WTC11 (cell line): Measurements from ENCODE around the gene GP9. TPM values are rescaled to one million over a fixed set of nuclear protein-coding genes. Genes with fewer than 3 reads are reported as not detected.

Experiments
- ATAC-seq: fragments of 200-7000 bp; cut with Tn5 transposase; 2 replicates; pipeline ENCODE4 v1.10.0; 2021; ENCODE audit warnings: mild to moderate bottlenecking, moderate library complexity
- CTCF ChIA-PET: fragments of 300-600 bp; sonication (Branson Sonifier 250); formaldehyde crosslinking; loops from one replicate; lab custom pipeline; 2021; ENCODE audit warnings: antibody characterized with exemption; lab: Charles Lee
- POLR2A ChIA-PET: fragments of 350-600 bp; sonication (Branson Sonifier 250); formaldehyde crosslinking; loops from one replicate; lab custom pipeline; 2021; ENCODE audit warnings: antibody characterized with exemption; lab: Charles Lee
- DNase-seq: peaks from one replicate; pipeline ENCODE4 v3.0.0; 2021; ENCODE audit warnings: low spot score
- H3K27ac Mint-ChIP-seq: 2 replicates; pipeline ENCODE4 v1.8.0; 2021; ENCODE audit warnings: mixed read lengths
- H3K27me3 Mint-ChIP-seq: 2 replicates; pipeline ENCODE4 v1.8.0; 2021; ENCODE audit warnings: low read depth, mild to moderate bottlenecking, moderate library complexity, mixed read lengths
- H3K36me3 Mint-ChIP-seq: 2 replicates; pipeline ENCODE4 v1.8.0; 2021; ENCODE audit warnings: mixed read lengths
- H3K4me1 Mint-ChIP-seq: 2 replicates; pipeline ENCODE4 v1.8.0; 2022; ENCODE audit warnings: mixed read lengths
- H3K4me3 Mint-ChIP-seq: 2 replicates; pipeline ENCODE4 v1.8.0; 2021; ENCODE audit warnings: mild to moderate bottlenecking, moderate library complexity, mixed read lengths
- H3K9me3 Mint-ChIP-seq: 2 replicates; pipeline ENCODE4 v1.8.0; 2021; ENCODE audit warnings: mixed read lengths
- AFF4 ChIP-seq: sonication (generic); formaldehyde crosslinking; IDR thresholded peaks from 2 replicates; pipeline ENCODE4 v1.8.1; 2023; ENCODE audit warnings: mild to moderate bottlenecking, missing genetic modification reagents, borderline replicate concordance
- ATF1 ChIP-seq: sonication (generic); formaldehyde crosslinking; IDR thresholded peaks from 2 replicates; pipeline ENCODE4 v1.8.1; 2023; ENCODE audit warnings: mild to moderate bottlenecking, moderate library complexity, missing genetic modification reagents
- ATF3 ChIP-seq: sonication (generic); formaldehyde crosslinking; conservative IDR thresholded peaks from 2 replicates; pipeline ENCODE4 v1.8.1; 2022; ENCODE audit warnings: mild to moderate bottlenecking, missing genetic modification reagents
- CREM ChIP-seq: sonication (generic); formaldehyde crosslinking; IDR thresholded peaks from 2 replicates; pipeline ENCODE4 v1.8.1; 2022; ENCODE audit warnings: mild to moderate bottlenecking, missing genetic modification reagents, moderate library complexity
- ETV6 ChIP-seq: sonication (generic); formaldehyde crosslinking; IDR thresholded peaks from 2 replicates; pipeline ENCODE4 v1.8.1; 2022; ENCODE audit warnings: mild to moderate bottlenecking, missing genetic modification reagents
- FOXJ3 ChIP-seq: sonication (generic); formaldehyde crosslinking; IDR thresholded peaks from 2 replicates; pipeline ENCODE4 v1.9.0; 2021; ENCODE audit warnings: missing genetic modification reagents, mild to moderate bottlenecking, borderline replicate concordance
- GRHL2 ChIP-seq: fragments of 250-450 bp; sonication (Bioruptor Pico); IDR thresholded peaks from 2 replicates; pipeline ENCODE4 v1.8.0; 2022; ENCODE audit warnings: mild to moderate bottlenecking, moderate library complexity; ENCODE audit not compliant: insufficient replicate concordance, severe bottlenecking
- HMGA2 ChIP-seq: fragments of 250-450 bp; sonication (Bioruptor Pico); IDR thresholded peaks from 2 replicates; pipeline ENCODE4 v1.4.0; 2021; ENCODE audit warnings: mild to moderate bottlenecking, moderate library complexity
- JUN ChIP-seq: sonication (generic); formaldehyde crosslinking; IDR thresholded peaks from 2 replicates; pipeline ENCODE4 v1.8.0; 2023; ENCODE audit warnings: mild to moderate bottlenecking, missing genetic modification reagents
- NFATC4 ChIP-seq: fragments of 250-450 bp; sonication (Bioruptor Pico); IDR thresholded peaks from 2 replicates; pipeline ENCODE4 v1.9.0; 2021; ENCODE audit warnings: mild to moderate bottlenecking
- SOX15 ChIP-seq: fragments of 250-450 bp; sonication (Bioruptor Pico); IDR thresholded peaks from 2 replicates; pipeline ENCODE4 v1.9.0; 2021; ENCODE audit warnings: mild to moderate bottlenecking
- SP1 ChIP-seq: sonication (generic); formaldehyde crosslinking; conservative IDR thresholded peaks from 2 replicates; pipeline ENCODE4 v1.8.1; 2022; ENCODE audit warnings: missing genetic modification reagents
- TCF7 ChIP-seq: sonication (generic); formaldehyde crosslinking; IDR thresholded peaks from 2 replicates; pipeline ENCODE4 v1.8.0; 2022; ENCODE audit warnings: mild to moderate bottlenecking, low read depth, missing genetic modification reagents, moderate library complexity
- TEAD1 ChIP-seq: sonication (generic); formaldehyde crosslinking; IDR thresholded peaks from 2 replicates; pipeline ENCODE4 v1.8.0; 2022; ENCODE audit warnings: mild to moderate bottlenecking, missing genetic modification reagents
- TEAD4 ChIP-seq: sonication (generic); formaldehyde crosslinking; IDR thresholded peaks from 2 replicates; pipeline ENCODE4 v1.8.0; 2022; ENCODE audit warnings: mild to moderate bottlenecking, missing genetic modification reagents
- ZBTB43 ChIP-seq: sonication (generic); formaldehyde crosslinking; IDR thresholded peaks from 2 replicates; pipeline ENCODE4 v1.8.1; 2023; ENCODE audit warnings: mild to moderate bottlenecking, missing genetic modification reagents
- ZNF396 ChIP-seq: fragments of 250-450 bp; sonication (Bioruptor Pico); IDR thresholded peaks from 2 replicates; pipeline ENCODE4 v1.8.0; 2021; ENCODE audit warnings: mild to moderate bottlenecking, moderate library complexity, borderline replicate concordance
- ZNF512 ChIP-seq: sonication (generic); formaldehyde crosslinking; IDR thresholded peaks from 2 replicates; pipeline ENCODE4 v1.8.1; 2022; ENCODE audit warnings: missing genetic modification reagents, borderline replicate concordance
- ZNF532 ChIP-seq: fragments of 250-450 bp; sonication (Bioruptor Pico); IDR thresholded peaks from 2 replicates; pipeline ENCODE4 v1.9.0; 2021; ENCODE audit warnings: mild to moderate bottlenecking, borderline replicate concordance
- ZSCAN18 ChIP-seq: fragments of 250-450 bp; sonication (Bioruptor Pico); IDR thresholded peaks from 2 replicates; pipeline ENCODE4 v2.1.2; 2022; ENCODE audit warnings: mild to moderate bottlenecking, moderate library complexity
- total RNA-seq: library from RNA; stranded (reverse); gene quantifications from 3 replicates; pipeline ENCODE4 v1.2.3, GENCODE V29; 2021

Gene GP9
- total RNA-seq, 1 experiment from 2014 or later: not detected

GRCh38 chr3:129018751-129019150 lies 41.8 kb upstream of the GP9 start:
- peaks cover 5% of the 10 kb centered on the region for H3K27me3 Mint-ChIP-seq
- H3K4me1 Mint-ChIP-seq: peaks cover 7% of the 10 kb centered on the region
- no peaks in the 10 kb centered on the region for H3K36me3 Mint-ChIP-seq
- ATAC-seq (no peak), DNase-seq (no peak)
- ChIA-PET CTCF (interaction anchor here (1.1 kb wide), 1 partner anchor 49 kb away, joined by 3 read pairs; no protein-coding TSS in a partner anchor), POLR2A (no interaction called here)
- H3K9me3 Mint-ChIP-seq: no peaks in the 10 kb centered on the region
- no peak overlapping the region for H3K27ac Mint-ChIP-seq
- no peak overlapping the region for H3K4me3 Mint-ChIP-seq
- TF ChIP-seq ETV6 (CRISPR knock-in tag) (no peak), ZBTB43 (CRISPR knock-in tag) (no peak), TEAD4 (CRISPR knock-in tag) (no peak), ZNF532 (CRISPR knock-in tag) (no peak), TCF7 (no peak), ATF1 (CRISPR knock-in tag) (no peak), JUN (CRISPR knock-in tag) (no peak), SOX15 (no peak), AFF4 (CRISPR knock-in tag) (no peak), HMGA2 (CRISPR knock-in tag) (no peak), TEAD1 (no peak), ZNF396 (CRISPR knock-in tag) (no peak), SP1 (CRISPR knock-in tag) (no peak), ATF3 (CRISPR knock-in tag) (no peak), GRHL2 (CRISPR knock-in tag) (no peak), FOXJ3 (CRISPR knock-in tag) (no peak), ZSCAN18 (CRISPR knock-in tag) (no peak), CREM (CRISPR knock-in tag) (no peak), NFATC4 (CRISPR knock-in tag) (no peak), ZNF512 (no peak)
